ENCODE measurements around the gene LIME1. TPM values are rescaled to one million over a fixed set of nuclear protein-coding genes. Genes with fewer than 3 reads are reported as not detected.

LIME1 gene
- total RNA-seq, 1 experiment from 2014 or later = 13.5 TPM

GRCh38 chr20:63769891-63770474 lies 33.5 kb downstream of the LIME1 start:
- no peaks in the 10 kb centered on the region for H3K9me3 ChIP-seq (ENCODE audit: control insufficient read depth, low read depth, low read length)
- Mint-ChIP-seq H3K27me3 (ENCODE audit: low read depth) (no peaks in the 10 kb centered on the region), H3K27ac (peak overlapping the region in 1 of 3 experiments; percentile 65; a peak in 1 of 7 replicates), H3K4me1 (peaks cover 1 to 3% of the 10 kb centered on the region in 2 experiments; a peak in 3 of 4 replicates), H3K4me3 (no peak overlapping the region), H3K9me3 (no peaks in the 10 kb centered on the region), H3K36me3 (ENCODE audit: insufficient read depth in 1 of 3, low read depth in 3 of 3) (peaks cover 1 to 36% (median 25%) of the 10 kb centered on the region in 3 experiments; a peak in 5 of 7 replicates)
- no peaks in the 10 kb centered on the region for H3K23me2 ChIP-seq (ENCODE audit: insufficient read length, low read depth, low read length, poor library complexity, severe bottlenecking)
- H2BK12ac ChIP-seq (ENCODE audit: insufficient read length, low read depth, low read length) = no peak overlapping the region
- no peak overlapping the region for H3K27ac ChIP-seq (ENCODE audit: insufficient read length, low read depth, low read length)
- H3K18ac ChIP-seq (ENCODE audit: insufficient read length, low read depth, low read length) = no peak overlapping the region
- no peak overlapping the region for H2BK120ac ChIP-seq (ENCODE audit: low read depth, low read length, poor library complexity, severe bottlenecking)
- H3K79me2 ChIP-seq (ENCODE audit: insufficient read depth, low read length) = no peaks in the 10 kb centered on the region
- no peak overlapping the region for H2BK20ac ChIP-seq (ENCODE audit: low read depth, low read length, poor library complexity, severe bottlenecking)
- no peak overlapping the region for H2AFZ ChIP-seq (ENCODE audit: low read length)
- H3K4me2 ChIP-seq (ENCODE audit: insufficient read depth, insufficient read length, low read length) = no peak overlapping the region
- H3K56ac ChIP-seq (ENCODE audit: insufficient read length, low read depth, low read length) = no peak overlapping the region
- H2BK5ac ChIP-seq (ENCODE audit: insufficient read length, low read length) = no peak overlapping the region
- H3T11ph ChIP-seq (ENCODE audit: low read length) = no peak overlapping the region
- H3K23ac ChIP-seq (ENCODE audit: insufficient read length, low read depth, low read length) = no peak overlapping the region
- no peaks in the 10 kb centered on the region for H3K27me3 ChIP-seq (ENCODE audit: insufficient read depth, low read length)
- H4K91ac ChIP-seq (ENCODE audit: insufficient read length, low read depth, low read length) = no peak overlapping the region
- no peak overlapping the region for H4K8ac ChIP-seq (replicated peaks; ENCODE audit: insufficient read length, low read depth, low read length)
- H4K5ac ChIP-seq (ENCODE audit: insufficient read length, low read depth, low read length) = no peak overlapping the region
- no peak overlapping the region for H3K4ac ChIP-seq (ENCODE audit: low read depth, low read length)
- no peak overlapping the region for H3K9ac ChIP-seq (ENCODE audit: extremely low read depth, insufficient read length, low read length)
- H3K14ac ChIP-seq (ENCODE audit: insufficient read depth, low read length) = no peak overlapping the region
- H2BK15ac ChIP-seq (ENCODE audit: low read depth, low read length) = no peak overlapping the region
- H3K79me1 ChIP-seq (ENCODE audit: insufficient read depth, low read depth, low read length, poor library complexity, severe bottlenecking) = no peaks in the 10 kb centered on the region
- no peaks in the 10 kb centered on the region for H3K4me1 ChIP-seq (ENCODE audit: insufficient read depth, low read length)
- peak; percentile 19 for DNase-seq
- no peaks in the 10 kb centered on the region for H4K20me1 ChIP-seq (ENCODE audit: control insufficient read depth, insufficient read depth, insufficient read length)
- no peak for TF ChIP-seq CTCF (conservative IDR thresholded peaks at IDR 0.05)
- WGBS (ENCODE audit: extremely low coverage, insufficient read length, low lambda C conversion rate) = no CpG with 5 or more reads among the region's 31 CpGs
- no peak overlapping the region for H2AK5ac ChIP-seq (ENCODE audit: insufficient read length, low read length)
